Glutamatergic neuron (in vitro differentiated cells): ENCODE results near the gene ZNF18. TPM values are rescaled to one million over a fixed set of nuclear protein-coding genes. Genes with fewer than 3 reads are reported as not detected.
"Not testable (repeated sequence)": the region's sequence is repeated elsewhere in the genome, so short reads cannot be mapped to it uniquely, and the experiment has no call there.

Experiments
- DNase-seq: peaks from one replicate; pipeline ENCODE4 v3.0.0; 2022
- H3K27ac Mint-ChIP-seq: one replicate; pipeline ENCODE4 v1.8.0; 2020; ENCODE audit warnings: mild to moderate bottlenecking, mixed read lengths, inconsistent platforms; ENCODE audit not compliant: unreplicated experiment
- H3K27me3 Mint-ChIP-seq: one replicate; pipeline ENCODE4 v1.8.0; 2020; ENCODE audit warnings: mild to moderate bottlenecking, moderate library complexity, mixed read lengths, inconsistent platforms; ENCODE audit not compliant: unreplicated experiment
- H3K36me3 Mint-ChIP-seq: one replicate; pipeline ENCODE4 v1.8.0; 2020; ENCODE audit warnings: mild to moderate bottlenecking, mixed read lengths, inconsistent platforms; ENCODE audit not compliant: unreplicated experiment
- H3K4me1 Mint-ChIP-seq: one replicate; pipeline ENCODE4 v1.8.0; 2020; ENCODE audit warnings: mild to moderate bottlenecking, low read depth, mixed read lengths, inconsistent platforms; ENCODE audit not compliant: unreplicated experiment
- H3K4me3 Mint-ChIP-seq: one replicate; pipeline ENCODE4 v1.8.0; 2020; ENCODE audit warnings: mild to moderate bottlenecking, mixed read lengths, inconsistent platforms; ENCODE audit not compliant: unreplicated experiment
- H3K9me3 Mint-ChIP-seq: one replicate; pipeline ENCODE4 v1.8.0; 2020; ENCODE audit warnings: mild to moderate bottlenecking, moderate library complexity, mixed read lengths, inconsistent platforms; ENCODE audit not compliant: unreplicated experiment
- total RNA-seq: library from RNA; stranded (reverse); fragmentation: NEBNext Ultra II Directional; extraction: Animal tissue kit (Norgen Biotek cat#: 25700); gene quantifications from one replicate; pipeline ENCODE4 v1.2.1, GENCODE V29; 2021; ENCODE audit not compliant: unreplicated experiment
- TF ChIP-seq, protein P1 (sequence below): fragments of 200-600 bp; sonication (generic); IDR thresholded peaks from one replicate; pipeline ENCODE4 v1.5.0; 2021; ENCODE audit not compliant: partially characterized antibody, unreplicated experiment

The ZNF18 gene
- total RNA-seq, 1 donor from 2014 or later = 4.0 TPM

DNA sequence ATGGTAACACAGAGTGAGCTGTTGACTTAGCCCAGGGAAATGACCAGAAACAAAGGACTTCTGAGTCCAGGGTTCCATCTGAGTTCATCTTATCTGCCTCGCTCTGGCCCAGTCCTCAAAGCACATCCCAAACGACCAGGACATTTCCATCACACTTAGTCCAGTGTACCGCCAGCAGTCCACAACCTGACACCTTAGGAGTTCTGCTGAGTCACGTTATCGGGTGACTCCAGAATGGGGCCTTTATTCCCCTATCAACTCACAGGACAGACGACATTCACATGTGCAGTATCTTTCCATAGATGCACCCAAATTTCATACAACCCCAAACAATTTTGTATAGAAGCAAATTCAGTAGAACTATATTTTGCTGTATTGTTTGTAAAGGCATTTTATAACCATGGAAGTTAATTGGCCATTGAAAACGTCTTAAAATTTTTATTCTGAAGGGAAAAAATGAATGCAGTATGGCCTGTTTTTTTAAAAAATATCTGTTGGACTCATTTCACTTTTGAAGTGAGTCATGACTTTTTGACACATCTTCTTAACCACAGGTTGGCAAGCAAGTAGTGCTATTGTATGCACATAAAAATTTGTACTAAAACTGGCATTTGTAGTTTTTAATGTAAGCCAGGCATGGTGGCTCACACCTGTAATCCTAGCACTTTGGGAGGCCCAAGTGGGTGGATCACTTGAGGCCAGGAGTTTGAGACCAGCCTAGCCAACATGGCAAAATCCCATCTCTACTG, 46.3 kb downstream of the ZNF18 start:
- Mint-ChIP-seq H3K9me3 (peaks cover 4% of the 10 kb centered on the region), H3K36me3 (peaks cover 7% of the 10 kb centered on the region), H3K4me1 (no peaks in the 10 kb centered on the region), H3K27ac (no peak overlapping the region), H3K4me3 (no peak overlapping the region), H3K27me3 (no peaks in the 10 kb centered on the region)
- TF ChIP-seq, protein P1, sequence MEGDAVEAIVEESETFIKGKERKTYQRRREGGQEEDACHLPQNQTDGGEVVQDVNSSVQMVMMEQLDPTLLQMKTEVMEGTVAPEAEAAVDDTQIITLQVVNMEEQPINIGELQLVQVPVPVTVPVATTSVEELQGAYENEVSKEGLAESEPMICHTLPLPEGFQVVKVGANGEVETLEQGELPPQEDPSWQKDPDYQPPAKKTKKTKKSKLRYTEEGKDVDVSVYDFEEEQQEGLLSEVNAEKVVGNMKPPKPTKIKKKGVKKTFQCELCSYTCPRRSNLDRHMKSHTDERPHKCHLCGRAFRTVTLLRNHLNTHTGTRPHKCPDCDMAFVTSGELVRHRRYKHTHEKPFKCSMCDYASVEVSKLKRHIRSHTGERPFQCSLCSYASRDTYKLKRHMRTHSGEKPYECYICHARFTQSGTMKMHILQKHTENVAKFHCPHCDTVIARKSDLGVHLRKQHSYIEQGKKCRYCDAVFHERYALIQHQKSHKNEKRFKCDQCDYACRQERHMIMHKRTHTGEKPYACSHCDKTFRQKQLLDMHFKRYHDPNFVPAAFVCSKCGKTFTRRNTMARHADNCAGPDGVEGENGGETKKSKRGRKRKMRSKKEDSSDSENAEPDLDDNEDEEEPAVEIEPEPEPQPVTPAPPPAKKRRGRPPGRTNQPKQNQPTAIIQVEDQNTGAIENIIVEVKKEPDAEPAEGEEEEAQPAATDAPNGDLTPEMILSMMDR = no peak
- no peak for DNase-seq

DNA sequence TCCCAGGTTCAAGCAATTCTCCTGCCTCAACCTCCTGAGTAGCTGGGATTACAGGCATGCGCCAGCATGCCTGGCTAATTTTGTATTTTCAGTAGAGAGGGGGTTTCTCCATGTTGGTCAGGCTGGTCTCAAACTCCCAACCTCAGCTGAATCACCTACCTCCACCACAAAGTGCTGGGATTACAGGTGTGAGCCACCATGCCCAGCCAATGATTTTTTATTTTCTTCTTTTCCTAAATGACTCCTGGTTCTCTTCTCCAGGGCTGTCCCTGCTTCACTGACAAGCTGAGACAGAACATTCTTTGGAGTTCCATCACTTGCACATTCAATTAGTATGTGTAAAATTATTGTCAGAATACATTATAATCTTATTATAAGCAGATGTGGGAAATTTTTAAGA, 47.7 kb downstream of the ZNF18 start:
- not testable (repeated sequence) for DNase-seq, H3K27me3 Mint-ChIP-seq, H3K4me1 Mint-ChIP-seq, H3K9me3 Mint-ChIP-seq, H3K27ac Mint-ChIP-seq, H3K4me3 Mint-ChIP-seq, H3K36me3 Mint-ChIP-seq

DNA sequence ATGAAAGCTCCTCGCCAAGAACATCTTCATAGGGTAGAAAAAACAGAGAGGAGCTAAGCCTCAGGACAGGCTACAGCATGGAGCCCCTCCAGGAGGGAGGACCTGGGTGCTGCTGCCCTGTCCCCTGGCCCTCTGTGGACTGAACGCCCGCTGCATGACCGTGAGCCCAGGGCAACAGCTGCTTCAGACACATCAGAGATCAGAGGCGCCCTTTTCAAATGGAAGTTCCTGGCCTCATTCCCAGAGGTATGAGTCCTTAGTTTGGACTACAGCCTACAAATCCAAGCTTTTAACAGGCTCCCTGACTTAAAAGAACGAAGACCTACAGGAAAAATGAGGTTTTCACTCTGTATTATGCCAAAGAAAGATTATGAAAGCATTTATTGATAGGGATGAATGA, 48.5 kb downstream of the ZNF18 start:
- Mint-ChIP-seq H3K4me3 (no peak overlapping the region), H3K9me3 (peaks cover 1% of the 10 kb centered on the region), H3K27ac (no peak overlapping the region), H3K27me3 (no peaks in the 10 kb centered on the region), H3K36me3 (peaks cover 3% of the 10 kb centered on the region), H3K4me1 (no peaks in the 10 kb centered on the region)
- DNase-seq = no peak
- TF ChIP-seq, protein P1 = no peak

DNA sequence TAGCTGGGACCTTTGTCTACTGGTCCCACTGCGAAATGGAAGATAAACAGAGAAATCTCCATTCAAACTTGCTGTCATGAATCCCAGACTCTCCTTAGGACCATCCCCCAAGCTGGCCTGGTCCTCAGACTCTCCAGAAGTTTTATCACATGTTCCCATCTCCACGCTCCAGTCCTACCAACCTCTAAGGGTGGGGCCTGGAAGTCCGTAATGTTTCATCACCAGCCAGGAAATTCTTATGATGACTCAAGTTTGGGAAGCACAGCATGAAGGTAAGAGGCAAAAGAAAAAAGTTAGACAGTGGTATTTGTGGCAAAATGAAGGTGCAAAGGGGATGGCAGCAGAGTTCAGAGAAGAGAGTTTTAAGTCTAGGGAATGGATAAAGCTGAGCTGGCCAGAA, 52.7 kb downstream of the ZNF18 start:
- Mint-ChIP-seq H3K9me3 (no peaks in the 10 kb centered on the region), H3K36me3 (no peaks in the 10 kb centered on the region), H3K27me3 (no peaks in the 10 kb centered on the region), H3K4me3 (no peak overlapping the region), H3K27ac (no peak overlapping the region), H3K4me1 (no peaks in the 10 kb centered on the region)
- TF ChIP-seq, protein P1 = no peak
- DNase-seq = no peak

DNA sequence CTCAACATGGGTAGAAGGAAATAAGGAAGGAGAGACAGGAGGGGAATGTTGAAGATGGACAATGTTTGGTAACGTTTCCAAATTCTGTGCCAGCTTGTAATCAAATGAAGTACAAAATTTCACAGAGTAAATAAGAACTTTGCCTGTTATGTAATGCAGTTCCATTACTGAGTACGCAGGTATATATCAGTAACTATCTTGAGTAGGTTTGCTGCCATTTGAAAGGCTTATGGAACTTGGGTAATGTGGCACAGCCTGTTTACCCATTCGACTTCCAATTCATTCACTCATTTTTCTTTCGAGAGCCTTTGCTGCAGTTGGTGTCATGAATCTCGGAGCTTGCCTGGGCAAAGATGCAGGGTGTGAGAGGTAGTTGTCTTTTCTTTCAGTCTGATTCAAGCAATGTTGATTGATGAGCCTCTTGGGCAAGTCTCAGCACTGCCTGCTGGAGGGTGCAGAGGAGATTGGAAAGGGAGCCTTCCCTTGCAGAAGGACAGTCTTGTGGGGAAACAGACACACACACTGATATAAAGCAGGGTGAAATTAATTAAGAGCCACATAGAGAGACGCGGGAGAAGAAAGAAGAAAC, 53.4 kb downstream of the ZNF18 start:
- no peaks in the 10 kb centered on the region for H3K27me3 Mint-ChIP-seq
- no peaks in the 10 kb centered on the region for H3K36me3 Mint-ChIP-seq
- TF ChIP-seq, protein P1 = no peak
- H3K9me3 Mint-ChIP-seq = no peaks in the 10 kb centered on the region
- DNase-seq = no peak
- no peaks in the 10 kb centered on the region for H3K4me1 Mint-ChIP-seq
- no peak overlapping the region for H3K27ac Mint-ChIP-seq
- no peak overlapping the region for H3K4me3 Mint-ChIP-seq

DNA sequence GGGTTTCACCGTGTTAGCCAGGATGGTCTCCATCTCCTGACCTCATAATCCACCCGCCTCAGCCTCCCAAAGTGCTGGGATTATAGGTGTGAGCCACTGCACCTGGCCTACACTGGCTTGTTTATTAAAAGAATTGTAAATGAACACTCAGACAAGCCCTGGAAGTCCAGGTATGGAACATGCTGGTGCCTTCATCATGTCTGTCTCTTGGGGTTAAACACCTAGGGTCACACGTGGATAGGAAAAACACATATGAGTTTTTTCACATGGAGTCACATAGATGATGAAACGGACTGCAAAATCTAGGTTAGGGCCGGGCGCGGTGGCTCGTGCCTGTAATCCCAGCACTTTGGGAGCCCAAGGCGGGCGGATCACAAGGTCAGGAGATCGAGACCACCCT, 54.2 kb downstream of the ZNF18 start:
- H3K36me3 Mint-ChIP-seq, H3K4me3 Mint-ChIP-seq, H3K9me3 Mint-ChIP-seq, H3K27ac Mint-ChIP-seq, H3K4me1 Mint-ChIP-seq, DNase-seq, H3K27me3 Mint-ChIP-seq: not testable (repeated sequence)
